ENCODE measurements around the gene CTXN2. TPM values are rescaled to one million over a fixed set of nuclear protein-coding genes. Genes with fewer than 3 reads are reported as not detected.

Gene CTXN2
- polyA plus RNA-seq, 3 donors, result not detected

DNA sequence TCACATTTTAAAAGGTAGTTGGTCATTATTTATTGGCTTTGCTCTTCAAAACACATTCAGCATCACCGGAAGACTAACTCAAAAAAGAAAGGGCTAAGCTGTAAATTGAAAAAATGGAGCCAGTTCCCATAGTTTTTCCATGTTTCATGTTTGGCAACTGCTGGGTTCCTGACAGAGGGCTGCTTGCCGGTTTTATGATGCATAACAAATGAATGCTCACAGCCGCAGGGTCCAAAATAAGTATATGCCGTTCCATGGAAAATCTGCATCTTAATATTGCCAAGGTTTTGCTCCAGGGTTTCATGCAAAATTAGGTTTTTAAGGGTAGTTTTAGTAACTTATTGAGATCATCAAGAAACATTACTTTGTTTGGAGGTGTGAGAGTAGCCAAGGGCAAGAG lies 30.4 kb downstream of the CTXN2 start:
- DNase-seq (ENCODE audit: low read depth in 3 of 3, low spot score in 2 of 3), result no peak

DNA sequence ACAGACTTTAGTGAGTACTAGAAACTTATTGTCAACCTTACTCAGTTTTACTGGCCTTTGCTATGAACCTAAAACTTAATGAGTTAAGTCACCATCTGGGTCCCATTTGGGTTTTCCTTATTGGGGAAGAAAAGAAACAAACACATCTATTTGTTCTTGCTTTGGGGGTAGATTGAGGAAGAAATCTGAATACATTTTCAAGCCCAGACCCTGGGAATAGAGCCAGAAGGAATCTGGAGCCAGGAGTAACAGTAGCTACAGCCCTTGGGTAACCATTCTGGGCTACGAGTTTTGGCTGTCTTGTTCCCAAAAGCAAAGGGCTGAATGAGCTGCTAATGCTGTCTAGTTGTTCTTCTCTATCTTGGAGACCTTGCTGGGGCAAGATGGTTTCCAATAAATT lies 31.2 kb downstream of the CTXN2 start:
- no peak for DNase-seq (ENCODE audit: low read depth in 3 of 3, low spot score in 2 of 3)

DNA sequence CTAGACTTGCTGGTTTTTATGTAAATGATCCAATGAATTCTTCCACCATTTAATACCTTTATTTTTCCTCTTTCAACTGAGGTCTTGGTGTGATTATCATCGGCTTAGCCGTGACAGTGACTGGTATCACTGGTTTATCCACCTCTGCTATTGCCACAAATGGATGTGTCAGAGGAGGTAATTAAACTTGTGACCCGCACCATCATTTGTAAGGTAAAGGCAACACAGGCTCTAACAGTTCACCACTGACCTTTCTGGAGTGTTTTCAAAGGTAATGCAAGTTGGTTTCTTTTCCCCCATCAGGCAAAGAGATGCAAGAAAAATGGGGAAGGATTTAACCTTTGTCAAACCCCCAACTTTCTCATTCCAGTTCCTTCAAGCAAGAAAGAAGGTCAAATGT lies 34.3 kb downstream of the CTXN2 start:
- DNase-seq (ENCODE audit: low read depth in 3 of 3, low spot score in 2 of 3), result no peak

DNA sequence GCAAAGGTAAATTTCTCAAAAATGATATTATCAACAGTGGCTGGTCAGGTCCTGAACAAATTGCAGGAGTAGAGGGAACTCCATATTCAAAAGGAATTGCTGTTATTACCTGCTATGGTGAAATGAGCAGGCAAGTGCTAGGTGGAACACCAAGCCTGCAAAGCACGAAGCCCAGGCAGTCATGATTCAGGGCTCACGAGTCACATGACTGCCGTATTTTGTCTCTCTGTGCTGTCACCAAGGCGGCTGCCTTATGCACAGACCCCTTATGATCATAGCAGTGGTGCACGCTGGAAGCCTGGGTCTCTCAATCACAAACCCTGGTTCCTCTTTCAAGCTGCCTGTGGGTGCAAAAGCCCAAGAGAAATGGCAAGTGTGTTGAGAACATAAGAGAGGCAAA lies 39.0 kb downstream of the CTXN2 start:
- DNase-seq (ENCODE audit: low read depth in 3 of 3, low spot score in 2 of 3), result no peak

DNA sequence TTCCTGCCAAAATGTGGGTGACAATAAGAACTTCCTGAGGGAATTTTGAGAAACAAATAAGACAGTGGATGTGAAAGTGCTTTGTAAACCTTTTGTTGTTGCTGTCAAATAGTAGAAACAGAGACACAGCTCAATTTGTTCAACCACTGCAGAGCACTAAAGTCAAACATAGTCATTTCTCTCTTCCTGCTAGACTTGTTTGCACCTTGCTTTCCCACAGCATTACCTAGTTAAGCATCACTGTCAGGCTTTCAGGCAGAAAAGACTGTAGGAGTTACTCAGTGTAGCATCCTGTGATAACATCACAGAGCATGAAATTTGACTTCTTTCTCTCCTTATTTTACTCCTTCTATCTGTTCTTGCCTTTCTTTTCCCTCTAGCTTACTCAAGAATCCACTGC lies 41.8 kb downstream of the CTXN2 start:
- no peak for DNase-seq (ENCODE audit: low read depth in 3 of 3, low spot score in 2 of 3)

DNA sequence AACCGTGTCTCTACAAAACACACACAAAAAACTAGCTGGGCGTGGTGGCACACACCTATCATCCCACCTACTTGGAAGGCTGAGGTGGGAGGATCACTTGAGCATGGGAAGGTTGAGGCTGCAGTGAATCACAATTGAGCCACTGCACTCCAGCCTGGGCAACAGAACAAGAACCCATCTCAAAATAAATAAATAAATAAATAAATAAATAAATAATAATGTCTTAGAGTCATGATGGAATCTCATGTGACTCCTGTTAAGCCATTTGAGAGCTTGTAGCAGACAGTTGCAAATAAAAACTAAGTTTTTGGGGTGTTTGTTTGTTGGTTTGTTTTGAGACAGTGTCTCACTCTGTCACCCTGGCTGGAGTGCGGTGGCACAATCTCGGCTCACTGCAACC lies 47.9 kb downstream of the CTXN2 start:
- DNase-seq (ENCODE audit: low read depth in 3 of 3, low spot score in 2 of 3), result no peak

DNA sequence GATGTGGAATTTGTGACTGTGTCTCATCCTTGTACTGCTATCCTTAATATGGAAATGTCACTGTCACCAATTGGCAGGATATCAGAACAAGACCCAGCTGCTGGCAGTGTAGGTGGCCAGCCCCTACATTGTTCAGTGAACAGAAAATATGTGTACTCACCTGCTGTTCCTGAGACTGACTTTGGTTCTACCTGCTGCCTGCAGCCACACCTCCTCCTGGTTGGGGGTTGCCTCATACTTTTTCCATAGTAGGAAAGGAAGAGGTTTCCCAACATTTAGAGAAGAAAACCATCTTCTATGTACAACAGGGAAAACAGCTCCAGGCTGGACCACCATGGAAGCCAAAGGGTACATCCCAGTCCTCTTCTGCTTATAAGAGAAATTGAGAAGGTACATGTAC lies 50.5 kb downstream of the CTXN2 start:
- no peak for DNase-seq (ENCODE audit: low read depth in 3 of 3, low spot score in 2 of 3)

DNA sequence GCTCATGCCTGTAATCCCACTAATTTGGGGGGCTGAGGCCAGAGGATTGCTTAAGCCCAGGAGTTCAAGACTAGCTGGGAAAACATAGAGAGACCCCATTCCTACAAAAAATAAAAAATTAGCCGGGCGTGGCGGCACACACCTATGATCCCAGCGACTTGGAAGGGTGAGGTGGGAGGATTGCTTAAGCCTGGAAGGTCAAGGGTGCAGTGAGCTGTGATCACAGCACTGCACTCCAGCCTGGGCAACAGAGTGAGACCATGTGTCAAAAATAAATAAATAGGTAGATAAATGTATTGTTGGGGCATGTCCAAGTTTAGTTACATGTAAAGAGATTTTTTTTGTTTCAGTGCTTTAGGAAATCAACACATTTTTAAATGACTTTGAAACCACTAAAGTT lies 51.1 kb downstream of the CTXN2 start:
- no peak for DNase-seq (ENCODE audit: low read depth in 3 of 3, low spot score in 2 of 3)

DNA sequence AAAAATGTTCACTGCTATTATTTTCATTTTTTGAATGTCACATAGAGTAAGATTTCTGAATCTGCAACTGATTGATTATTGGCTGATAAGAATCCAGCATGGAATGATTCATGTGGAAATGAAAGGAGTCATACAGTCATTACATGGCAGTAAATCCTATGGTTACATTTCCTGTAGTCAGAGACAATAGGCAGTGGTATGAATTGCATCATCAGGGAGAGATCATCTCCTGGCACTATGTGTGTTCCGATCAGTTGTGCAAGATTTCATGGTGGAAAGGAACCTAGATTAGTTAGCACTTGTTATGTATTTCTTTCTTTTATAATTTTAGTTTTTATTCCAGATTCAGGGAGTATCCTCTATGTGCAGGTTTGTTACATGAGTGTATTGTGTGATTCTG lies 53.5 kb downstream of the CTXN2 start:
- DNase-seq (ENCODE audit: low read depth in 3 of 3, low spot score in 2 of 3), result no peak

DNA sequence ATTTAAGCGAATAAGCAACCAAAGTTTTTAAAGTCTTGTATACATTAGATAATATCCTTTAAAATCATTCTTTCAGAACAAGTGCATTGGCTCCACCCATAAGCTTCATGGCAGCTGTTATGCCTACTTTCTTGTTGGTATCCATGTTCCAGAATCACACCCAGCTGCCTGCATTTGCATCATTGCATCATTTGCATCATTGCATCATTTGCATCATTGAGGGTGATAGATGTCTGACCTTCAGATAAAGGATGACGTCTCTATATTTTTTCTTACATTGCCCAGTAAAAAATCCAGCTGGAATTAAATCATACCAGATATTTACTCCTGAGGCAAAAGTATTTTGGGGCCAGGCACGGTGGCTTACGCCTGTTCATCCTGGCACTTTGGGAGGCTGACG lies 56.9 kb downstream of the CTXN2 start:
- no peak for DNase-seq (ENCODE audit: low read depth in 3 of 3, low spot score in 2 of 3)

DNA sequence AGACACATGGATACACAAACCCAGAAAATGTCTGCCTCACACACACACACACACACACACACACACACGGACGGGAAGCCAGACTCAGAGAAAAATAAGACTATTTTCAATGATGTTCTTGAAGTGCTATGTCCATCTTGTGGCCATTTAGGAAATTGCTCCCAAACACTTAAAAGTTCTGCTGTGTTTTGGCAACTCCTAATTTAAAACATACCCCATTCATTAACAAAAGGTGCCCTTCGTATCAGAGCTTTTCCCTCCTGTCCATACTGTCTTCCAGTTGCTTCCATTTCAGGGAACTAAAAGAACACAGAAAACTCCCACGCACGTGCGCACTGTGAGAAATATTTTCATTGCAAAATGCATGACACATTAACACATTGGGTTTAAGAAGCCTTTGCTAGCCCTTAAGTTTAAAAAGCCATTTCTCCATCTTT lies 59.2 kb downstream of the CTXN2 start:
- peak; percentile 29 to 57 (median 57) for DNase-seq (ENCODE audit: low read depth in 3 of 3, low spot score in 2 of 3)

DNA sequence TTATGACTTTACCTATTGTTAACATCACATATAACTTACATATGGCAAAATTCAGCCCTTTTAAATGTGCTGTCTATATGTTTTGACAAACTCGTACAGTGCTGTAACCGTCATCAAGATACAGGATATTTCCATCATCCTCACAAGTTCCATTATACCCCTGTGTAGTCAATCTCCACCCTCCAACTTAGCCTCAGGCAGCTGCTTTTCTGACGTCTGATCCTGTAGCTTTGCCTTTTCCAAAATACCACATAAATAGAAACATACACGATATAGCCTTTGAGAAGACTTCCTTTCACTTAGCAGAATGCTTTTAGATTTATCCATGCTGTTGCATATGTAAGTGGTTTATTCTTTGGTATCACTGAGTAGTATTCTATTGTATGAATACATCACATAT lies 61.7 kb downstream of the CTXN2 start:
- no peak for DNase-seq (ENCODE audit: low read depth in 3 of 3, low spot score in 2 of 3)

Other genes starting within 250 kb of the CTXN2 start
- 1 to 10 TPM in 1 of 3 donors, under 1 TPM in 2; 0.52 to 1.1 (median 0.61) TPM for gene SLC24A5, start 70.7 kb upstream of the CTXN2 start, polyA plus RNA-seq (ENCODE audit: insufficient read length in 3 of 3)
- gene MYEF2, start 13.4 kb upstream of the CTXN2 start, polyA plus RNA-seq (ENCODE audit: insufficient read length in 3 of 3), result 100 to 1,000 TPM in 2 of 3 donors, 10 to 100 TPM in 1; 95.6 to 112 (median 105) TPM
- gene SLC12A1, start 14.6 kb downstream of the CTXN2 start, polyA plus RNA-seq (ENCODE audit: insufficient read length in 3 of 3), result 100 to 1,000 TPM; 418 to 735 (median 462) TPM
- gene DUT, start 139.8 kb downstream of the CTXN2 start, polyA plus RNA-seq (ENCODE audit: insufficient read length in 3 of 3), result 100 to 1,000 TPM; 138 to 149 (median 141) TPM